Measurements from ENCODE around the gene ARMC9.

DNA sequence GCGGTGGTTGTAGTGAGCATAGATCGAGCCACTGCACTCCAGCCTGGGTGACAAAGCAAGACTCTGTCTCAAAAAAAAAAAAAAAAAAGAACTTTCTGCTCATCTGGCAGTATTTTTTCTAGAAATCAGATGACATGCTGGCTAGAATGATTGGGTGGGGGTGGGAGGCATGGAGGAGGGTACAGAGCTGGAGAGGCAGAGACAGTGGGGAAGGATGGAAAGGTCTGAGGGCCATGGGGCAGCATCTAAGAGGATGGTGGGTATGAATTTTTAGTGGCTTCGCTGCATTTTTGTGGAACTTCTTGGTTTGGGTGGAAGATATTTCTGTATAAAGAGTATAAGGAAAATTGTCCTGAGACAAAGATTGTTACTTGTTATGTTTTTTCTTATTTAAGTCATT lies 23.3 kb downstream of the ARMC9 start:
- TF ChIP-seq CTCF (IDR thresholded peaks at IDR 0.05) (no peak), POLR2AphosphoS5 (IDR thresholded peaks at IDR 0.05; ENCODE audit: low read depth, low read length) (no peak), REST (IDR thresholded peaks at IDR 0.05; ENCODE audit: insufficient read depth in 1 of 2, low read depth in 2 of 2, low read length in 1 of 2) (no peak), SIN3A (IDR thresholded peaks at IDR 0.05; ENCODE audit: borderline replicate concordance, insufficient read depth, low read depth, low read length) (no peak)
